Measurements from ENCODE around the gene P2RY11. TPM values are rescaled to one million over a fixed set of nuclear protein-coding genes. Genes with fewer than 3 reads are reported as not detected.

Gene P2RY11
- total RNA-seq, 4 donors from 2014 or later: 0.80 to 13.8 (median 6.9) TPM

DNA sequence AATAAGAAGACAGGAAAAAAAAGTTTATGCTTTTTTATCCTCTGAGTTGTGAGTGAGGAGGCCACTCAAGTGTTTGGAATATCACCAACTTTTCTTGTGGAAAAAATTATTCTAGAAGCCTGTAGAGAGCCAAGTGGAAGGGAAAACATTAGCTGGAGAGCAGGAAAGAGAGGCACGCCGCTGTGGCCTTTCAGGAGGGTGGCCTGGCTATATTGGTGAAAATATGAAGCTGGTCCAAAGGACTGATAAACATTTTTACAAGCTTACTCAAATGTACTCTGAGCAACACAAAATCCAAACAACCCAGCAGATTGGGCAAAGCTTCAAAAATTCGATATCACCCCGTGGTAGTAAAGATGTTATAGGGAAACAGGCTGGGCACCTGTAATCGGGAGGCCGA lies 10.6 kb downstream of the P2RY11 start:
- intact Hi-C loops (cut with DNase I; ENCODE audit: low total_unique reads): no loop called here
- Histone ChIP-seq H3K27ac (peak overlapping the region; percentile 72 to 89 (median 82)), H3K4me3 (no peak overlapping the region), H3K36me3 (peaks cover 0 to 4% (median 0%) of the 10 kb centered on the region in 4 donors), H3K27me3 (no peaks in the 10 kb centered on the region), H3K4me1 (peaks cover 6 to 18% (median 15%) of the 10 kb centered on the region in 4 donors), H3K9me3 (no peaks in the 10 kb centered on the region)
- DNase-seq: no peak
- in situ Hi-C loops (cut with MboI; ENCODE audit: low pct_ligation_motif_present in 1 of 4, low pct_unique_long_range_greater_than_20kb in 1 of 4, low sequenced_read_pairs in 3 of 4): loop anchor here in 1 of 4 donors (25.0 kb wide), 1 partner anchor 115 kb away; the partner anchor contains the start of gene S1PR2
- WGBS, 2 donors (ENCODE audit: low coverage in 1 of 2): 49 to 68% methylated on average over 2 to 6 of the region's 6 CpGs
- no peak for TF ChIP-seq POLR2A (IDR thresholded peaks at IDR 0.05)
- no peak for TF ChIP-seq CTCF (IDR thresholded peaks at IDR 0.05)
- TF ChIP-seq EP300 (IDR thresholded peaks at IDR 0.05; ENCODE audit: low read depth): no peak
- TF ChIP-seq POLR2AphosphoS5 (IDR thresholded peaks at IDR 0.05): peak in 1 of 3 donors; percentile 42

- WGBS, 2 donors (ENCODE audit: low coverage in 1 of 2): 95% methylated on average over 7 of the region's 7 CpGs
Measured at GRCh38 chr19:10124429-10124828, 12.9 kb downstream of the P2RY11 start.

GRCh38 chr19:10126213-10126639 lies 14.7 kb downstream of the P2RY11 start:
- WGBS, 2 donors (ENCODE audit: low coverage in 1 of 2): 93% methylated on average over 4 of the region's 4 CpGs; no CpG with 5 or more reads in 1 of the 2 donors
- intact Hi-C loops (cut with DNase I; ENCODE audit: low total_unique reads): no loop called here
- Histone ChIP-seq H3K36me3 (peaks cover 0 to 7% (median 0%) of the 10 kb centered on the region in 4 donors), H3K4me3 (no peak overlapping the region), H3K4me1 (no peaks in the 10 kb centered on the region), H3K9me3 (no peaks in the 10 kb centered on the region), H3K27ac (peak overlapping the region in 1 of 4 donors; percentile 52), H3K27me3 (no peaks in the 10 kb centered on the region)
- TF ChIP-seq CTCF (IDR thresholded peaks at IDR 0.05) (no peak), POLR2A (IDR thresholded peaks at IDR 0.05) (no peak), EP300 (IDR thresholded peaks at IDR 0.05; ENCODE audit: low read depth) (no peak), POLR2AphosphoS5 (IDR thresholded peaks at IDR 0.05) (no peak)
- in situ Hi-C loops (cut with MboI; ENCODE audit: low pct_ligation_motif_present in 1 of 4, low pct_unique_long_range_greater_than_20kb in 1 of 4, low sequenced_read_pairs in 3 of 4): no loop called here
- DNase-seq: no peak

More at GRCh38 chr19:10124429-10124828, 12.9 kb downstream of the P2RY11 start:
- H3K4me1 ChIP-seq: peaks cover 0 to 9% (median 5%) of the 10 kb centered on the region in 4 donors
- H3K36me3 ChIP-seq: no peaks in the 10 kb centered on the region
- intact Hi-C loops (cut with DNase I; ENCODE audit: low total_unique reads) (no loop called here), in situ Hi-C loops (cut with MboI; ENCODE audit: low pct_ligation_motif_present in 1 of 4, low pct_unique_long_range_greater_than_20kb in 1 of 4, low sequenced_read_pairs in 3 of 4) (loop anchor here in 1 of 4 donors (25.0 kb wide), 1 partner anchor 113 kb away; the partner anchor contains the start of gene S1PR2)
- TF ChIP-seq POLR2A (IDR thresholded peaks at IDR 0.05) (no peak), EP300 (IDR thresholded peaks at IDR 0.05; ENCODE audit: low read depth) (no peak), POLR2AphosphoS5 (IDR thresholded peaks at IDR 0.05) (no peak), CTCF (IDR thresholded peaks at IDR 0.05) (no peak)
- H3K9me3 ChIP-seq: no peaks in the 10 kb centered on the region
- no peak for DNase-seq
- H3K27ac ChIP-seq: no peak overlapping the region
- H3K27me3 ChIP-seq: no peaks in the 10 kb centered on the region
- H3K4me3 ChIP-seq: no peak overlapping the region

GRCh38 chr19:10132905-10133304 lies 21.4 kb downstream of the P2RY11 start:
- intact Hi-C loops (cut with DNase I; ENCODE audit: low total_unique reads) (no loop called here), in situ Hi-C loops (cut with MboI; ENCODE audit: low pct_ligation_motif_present in 1 of 4, low pct_unique_long_range_greater_than_20kb in 1 of 4, low sequenced_read_pairs in 3 of 4) (no loop called here)
- H3K36me3 ChIP-seq: peaks cover 0 to 35% (median 6%) of the 10 kb centered on the region in 4 donors
- H3K27me3 ChIP-seq: no peaks in the 10 kb centered on the region
- no peak for TF ChIP-seq POLR2A (IDR thresholded peaks at IDR 0.05)
- no peak for TF ChIP-seq EP300 (IDR thresholded peaks at IDR 0.05; ENCODE audit: low read depth)
- TF ChIP-seq POLR2AphosphoS5 (IDR thresholded peaks at IDR 0.05): no peak
- TF ChIP-seq CTCF (IDR thresholded peaks at IDR 0.05): no peak
- H3K4me3 ChIP-seq: no peak overlapping the region
- H3K27ac ChIP-seq: no peak overlapping the region
- H3K4me1 ChIP-seq: no peaks in the 10 kb centered on the region
- DNase-seq: no peak
- 84% methylated on average over 7 of the region's 7 CpGs; no CpG with 5 or more reads in 1 of the 2 donors for WGBS, 2 donors (ENCODE audit: low coverage in 1 of 2)
- H3K9me3 ChIP-seq: no peaks in the 10 kb centered on the region
